ENCODE measurements around the gene RAB7A. TPM values are rescaled to one million over a fixed set of nuclear protein-coding genes. Genes with fewer than 3 reads are reported as not detected.

The RAB7A gene
- polyA plus RNA-seq, 1 donor from 2014 or later = 42.4 TPM

- Histone ChIP-seq H2AFZ (ENCODE audit: low read depth, low read length) (no peak overlapping the region), H3K9me2 (ENCODE audit: insufficient read depth, low read length) (no peaks in the 10 kb centered on the region), H3K79me2 (replicated peaks; ENCODE audit: insufficient read depth, low read length) (peaks cover 24% of the 10 kb centered on the region), H3K4me2 (ENCODE audit: low read length) (no peak overlapping the region), H4K20me1 (ENCODE audit: insufficient read depth) (no peaks in the 10 kb centered on the region), H3K9ac (ENCODE audit: low read length) (no peak overlapping the region), H3F3A (ENCODE audit: insufficient read depth, low read length, poor library complexity, severe bottlenecking) (no peaks in the 10 kb centered on the region), H3K36me3 (ENCODE audit: insufficient read depth, low read length) (no peaks in the 10 kb centered on the region), H3K27me3 (ENCODE audit: insufficient read depth, low read depth, low read length) (no peaks in the 10 kb centered on the region), H3K4me3 (ENCODE audit: low read length) (no peak overlapping the region), H3K27ac (ENCODE audit: low read length) (no peak overlapping the region), H3K9me3 (ENCODE audit: low read length) (no peaks in the 10 kb centered on the region)
- no peak for TF ChIP-seq EZH2 (IDR thresholded peaks at IDR 0.05; ENCODE audit: borderline replicate concordance, insufficient read depth, low read length, poor library complexity, severe bottlenecking)
- no peak for TF ChIP-seq SMC3 (conservative IDR thresholded peaks at IDR 0.05; ENCODE audit: poor library complexity)
- TF ChIP-seq RAD21 (conservative IDR thresholded peaks at IDR 0.05) = no peak
- no peak for TF ChIP-seq EP300 (conservative IDR thresholded peaks at IDR 0.05; ENCODE audit: poor library complexity, severe bottlenecking)
- TF ChIP-seq POLR2AphosphoS5 (IDR thresholded peaks at IDR 0.05) = no peak
- no peak for TF ChIP-seq REST (IDR thresholded peaks at IDR 0.05; ENCODE audit: borderline replicate concordance)
- TF ChIP-seq MXI1 (conservative IDR thresholded peaks at IDR 0.05; ENCODE audit: poor library complexity, severe bottlenecking) = no peak
- no peak for TF ChIP-seq CTCF (IDR thresholded peaks at IDR 0.05; ENCODE audit: poor library complexity, severe bottlenecking)
- no peak for TF ChIP-seq TAF1 (IDR thresholded peaks at IDR 0.05; ENCODE audit: low read depth)
These were observed 2.5 kb upstream of the RAB7A start for GRCh38 chr3:128723477-128723876.

DNA sequence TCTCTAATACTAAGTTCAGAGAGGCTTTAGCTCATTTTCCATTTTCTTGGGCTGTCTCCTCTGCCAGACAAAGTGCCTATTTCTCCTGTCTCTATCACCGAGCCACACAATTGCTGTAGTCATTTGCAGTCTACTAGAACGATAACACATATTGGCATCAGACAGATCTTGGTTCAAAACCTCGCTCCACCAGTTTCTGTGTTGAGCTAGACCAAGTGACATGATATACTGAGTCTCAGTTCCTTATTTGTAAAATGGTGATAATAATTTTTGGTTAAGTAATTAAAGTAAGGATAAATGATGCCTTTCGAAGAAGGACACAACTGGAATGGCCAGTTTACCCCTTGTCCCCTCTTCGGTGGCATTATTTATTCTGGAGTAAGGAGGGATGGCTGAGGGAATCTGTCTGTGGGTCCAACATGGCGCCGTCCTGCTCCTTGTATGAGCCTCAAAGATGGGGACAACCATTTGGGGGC, 398 bp upstream of the RAB7A start:
- peak overlapping the region; percentile 25 for H3K9ac ChIP-seq (ENCODE audit: low read length)
- peak overlapping the region; percentile 94 for H2AFZ ChIP-seq (ENCODE audit: low read depth, low read length)
- no peaks in the 10 kb centered on the region for H3F3A ChIP-seq (ENCODE audit: insufficient read depth, low read length, poor library complexity, severe bottlenecking)
- H3K79me2 ChIP-seq (replicated peaks; ENCODE audit: insufficient read depth, low read length) = peaks cover 42% of the 10 kb centered on the region
- no peaks in the 10 kb centered on the region for H3K9me2 ChIP-seq (ENCODE audit: insufficient read depth, low read length)
- no peaks in the 10 kb centered on the region for H3K36me3 ChIP-seq (ENCODE audit: insufficient read depth, low read length)
- TF ChIP-seq POLR2AphosphoS5 (IDR thresholded peaks at IDR 0.05) (no peak), MXI1 (conservative IDR thresholded peaks at IDR 0.05; ENCODE audit: poor library complexity, severe bottlenecking) (no peak), SMC3 (conservative IDR thresholded peaks at IDR 0.05; ENCODE audit: poor library complexity) (no peak), TAF1 (IDR thresholded peaks at IDR 0.05; ENCODE audit: low read depth) (no peak), RAD21 (conservative IDR thresholded peaks at IDR 0.05) (no peak), CTCF (IDR thresholded peaks at IDR 0.05; ENCODE audit: poor library complexity, severe bottlenecking) (no peak), REST (IDR thresholded peaks at IDR 0.05; ENCODE audit: borderline replicate concordance) (no peak), EP300 (conservative IDR thresholded peaks at IDR 0.05; ENCODE audit: poor library complexity, severe bottlenecking) (no peak), EZH2 (IDR thresholded peaks at IDR 0.05; ENCODE audit: borderline replicate concordance, insufficient read depth, low read length, poor library complexity, severe bottlenecking) (no peak)
- no peaks in the 10 kb centered on the region for H3K9me3 ChIP-seq (ENCODE audit: low read length)
- H4K20me1 ChIP-seq (ENCODE audit: insufficient read depth) = no peaks in the 10 kb centered on the region
- peak overlapping the region; percentile 93 for H3K4me3 ChIP-seq (ENCODE audit: low read length)
- no peaks in the 10 kb centered on the region for H3K27me3 ChIP-seq (ENCODE audit: insufficient read depth, low read depth, low read length)
- H3K27ac ChIP-seq (ENCODE audit: low read length) = peak overlapping the region; percentile 65
- no peak overlapping the region for H3K4me2 ChIP-seq (ENCODE audit: low read length)

All from neural cell (in vitro differentiated cells).